GM19397 (cell line): ENCODE data around the gene RFX3.
"Not testable (repeated sequence)": the region's sequence is repeated elsewhere in the genome, so short reads cannot be mapped to it uniquely, and the experiment has no call there.

ENCODE experiments used
- ATAC-seq: cut with Tn5 transposase; IDR thresholded peaks from one replicate; pipeline ENCODE4 v1.9.1; 2021; ENCODE audit warnings: mild to moderate bottlenecking, moderate library complexity; ENCODE audit not compliant: unreplicated experiment

Gene RFX3

DNA sequence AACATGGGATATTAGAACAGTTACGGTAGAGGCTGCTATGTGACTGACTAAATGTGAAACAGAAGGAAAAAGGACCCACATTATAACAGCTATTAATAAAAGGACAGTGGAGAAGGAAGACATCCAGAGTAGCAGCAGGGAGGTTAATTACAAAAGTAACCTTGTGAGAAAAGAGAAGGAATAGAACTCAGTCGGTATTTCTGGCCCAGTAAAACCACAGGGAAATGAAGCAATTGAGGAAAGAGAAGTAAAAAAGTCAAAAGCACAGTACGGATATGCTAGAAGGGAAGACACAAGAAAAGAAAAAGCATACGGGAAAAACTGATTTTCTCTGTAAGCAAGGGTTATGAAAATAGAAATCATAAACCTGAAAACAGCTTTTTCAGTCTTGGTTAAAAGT, 164.7 kb downstream of the RFX3 start:
- ATAC-seq = no peak

DNA sequence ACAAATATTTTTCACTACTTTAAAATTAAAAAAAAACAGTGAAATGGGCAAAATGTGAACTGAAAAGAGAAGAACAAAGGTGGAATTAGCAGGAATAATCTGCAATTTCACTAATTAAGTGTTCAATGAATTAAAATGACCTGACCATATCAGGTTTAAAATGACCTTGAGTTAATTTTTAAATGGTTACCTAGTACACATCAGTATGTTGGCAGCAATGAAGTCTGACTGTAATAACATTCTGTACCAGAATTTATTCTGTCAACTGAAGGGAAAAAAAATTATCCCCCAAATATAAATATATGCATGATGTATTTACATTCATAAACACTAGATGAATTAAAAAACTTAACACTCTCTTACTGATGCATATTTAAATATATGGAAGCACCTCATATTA, 165.6 kb downstream of the RFX3 start:
- ATAC-seq = no peak

- no peak for ATAC-seq
Measured at GRCh38 chr9:3359778-3360177, 166.0 kb downstream of the RFX3 start.

DNA sequence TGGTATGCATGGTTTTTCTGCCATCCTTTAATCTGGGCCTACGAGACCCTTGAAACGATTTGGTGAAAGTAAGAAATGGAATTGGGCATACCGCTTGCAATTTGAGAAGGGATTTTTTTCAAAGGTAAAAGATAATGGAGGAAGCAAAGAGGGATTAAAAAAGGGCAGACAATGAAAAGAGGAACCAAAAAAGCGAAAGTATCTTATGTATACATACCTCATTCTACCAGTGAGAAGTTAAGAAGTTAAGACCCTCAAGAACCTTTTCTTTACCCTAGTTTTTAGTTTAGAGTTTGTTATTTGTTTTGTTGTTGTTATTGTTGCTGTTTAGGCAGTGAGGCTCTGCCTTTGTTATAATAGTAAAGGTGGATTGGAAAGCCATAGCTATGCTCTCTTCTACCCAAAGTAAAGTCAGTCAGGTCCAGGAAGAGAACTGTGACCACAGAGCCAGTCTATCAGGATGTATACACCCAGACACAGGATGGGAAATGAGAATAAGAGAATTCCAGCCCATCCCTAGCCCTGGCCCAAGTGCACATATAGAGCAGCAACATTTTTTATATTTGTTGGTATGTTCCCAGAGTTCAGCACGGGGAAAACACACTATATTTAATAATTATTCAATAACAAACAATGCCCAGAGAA, 166.6 kb downstream of the RFX3 start:
- no peak for ATAC-seq

DNA sequence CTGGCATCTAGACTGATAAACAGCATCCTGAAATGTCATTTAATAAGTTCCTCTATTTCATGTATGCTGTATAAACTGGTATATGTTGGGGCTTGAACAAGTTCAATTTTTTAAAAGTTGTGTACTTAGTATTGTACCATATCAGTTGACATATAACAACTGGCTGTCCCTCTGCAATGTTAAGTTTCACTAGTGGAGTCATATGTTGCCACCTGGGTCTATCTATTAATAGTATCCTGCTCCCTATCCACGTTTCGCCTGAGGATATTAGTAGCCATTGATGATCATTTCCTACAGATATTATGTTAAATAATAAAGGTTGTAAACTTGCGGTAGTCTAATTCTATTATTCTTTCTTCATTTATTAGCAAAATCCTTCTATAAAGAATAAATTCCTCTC, 177.6 kb downstream of the RFX3 start:
- ATAC-seq = no peak

DNA sequence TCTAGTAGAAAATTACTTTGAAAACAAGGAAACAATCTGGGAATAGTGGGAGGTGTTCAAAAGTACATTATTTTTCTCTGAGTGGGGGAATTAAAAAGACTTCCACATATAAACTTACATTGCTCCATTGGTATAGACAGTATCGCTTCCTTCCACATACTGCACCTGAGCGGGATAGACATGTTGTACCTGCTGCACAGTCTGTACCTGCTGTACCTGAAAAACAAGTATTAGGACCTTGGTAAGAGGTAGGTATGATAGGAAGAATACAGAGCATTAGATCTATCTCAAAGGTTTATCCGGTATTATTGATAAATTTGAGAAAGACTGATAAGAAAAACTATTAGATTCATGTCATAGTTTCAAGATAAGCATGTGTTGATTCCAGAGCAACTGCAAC, 179.3 kb downstream of the RFX3 start:
- ATAC-seq = no peak

DNA sequence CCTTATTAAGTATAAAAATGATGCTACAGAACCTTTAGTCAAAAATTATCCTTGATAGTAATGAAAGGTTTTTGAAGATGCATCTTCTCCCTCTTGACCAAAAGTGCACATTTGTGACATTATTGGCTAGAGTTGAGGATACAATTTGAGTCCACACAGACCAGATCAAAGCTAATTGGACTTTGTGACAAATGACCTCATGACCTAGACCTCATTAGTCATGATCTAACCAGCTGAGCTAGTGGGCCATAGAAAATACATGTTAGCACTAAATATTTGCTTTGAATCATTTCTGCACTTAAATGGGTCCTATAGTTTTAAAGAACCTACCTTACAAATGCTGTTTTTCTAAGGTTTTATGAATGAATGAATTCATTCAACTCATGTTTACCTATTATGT, 182.1 kb downstream of the RFX3 start:
- no peak for ATAC-seq

DNA sequence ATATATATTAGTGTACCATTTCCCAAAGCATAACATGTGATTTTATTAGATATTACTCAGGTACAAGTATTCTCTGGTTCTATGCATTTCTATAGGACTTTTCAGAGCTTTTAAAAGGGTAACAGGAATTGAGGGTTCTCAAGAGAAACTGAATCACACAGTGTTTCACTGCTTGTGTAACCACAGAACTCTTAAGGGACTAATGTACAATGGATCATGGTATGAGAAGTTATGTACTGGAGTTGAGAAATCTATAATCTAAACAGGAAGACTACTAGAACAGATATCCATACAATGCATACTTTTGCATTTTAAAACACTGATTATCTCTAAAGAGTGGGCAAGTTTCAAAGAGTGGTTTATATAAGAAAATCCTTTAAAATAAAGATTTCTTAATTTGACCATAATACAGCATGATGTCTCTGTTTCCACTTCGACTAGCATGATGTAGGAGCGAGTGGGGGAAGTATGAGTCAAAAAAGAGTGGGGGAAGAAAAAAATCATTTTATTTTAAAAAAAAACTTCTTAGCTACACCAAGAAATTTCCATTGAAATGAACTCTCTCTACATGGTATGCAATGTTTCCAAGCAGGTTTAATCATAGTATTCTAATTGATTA, 183.5 kb downstream of the RFX3 start:
- no peak for ATAC-seq

DNA sequence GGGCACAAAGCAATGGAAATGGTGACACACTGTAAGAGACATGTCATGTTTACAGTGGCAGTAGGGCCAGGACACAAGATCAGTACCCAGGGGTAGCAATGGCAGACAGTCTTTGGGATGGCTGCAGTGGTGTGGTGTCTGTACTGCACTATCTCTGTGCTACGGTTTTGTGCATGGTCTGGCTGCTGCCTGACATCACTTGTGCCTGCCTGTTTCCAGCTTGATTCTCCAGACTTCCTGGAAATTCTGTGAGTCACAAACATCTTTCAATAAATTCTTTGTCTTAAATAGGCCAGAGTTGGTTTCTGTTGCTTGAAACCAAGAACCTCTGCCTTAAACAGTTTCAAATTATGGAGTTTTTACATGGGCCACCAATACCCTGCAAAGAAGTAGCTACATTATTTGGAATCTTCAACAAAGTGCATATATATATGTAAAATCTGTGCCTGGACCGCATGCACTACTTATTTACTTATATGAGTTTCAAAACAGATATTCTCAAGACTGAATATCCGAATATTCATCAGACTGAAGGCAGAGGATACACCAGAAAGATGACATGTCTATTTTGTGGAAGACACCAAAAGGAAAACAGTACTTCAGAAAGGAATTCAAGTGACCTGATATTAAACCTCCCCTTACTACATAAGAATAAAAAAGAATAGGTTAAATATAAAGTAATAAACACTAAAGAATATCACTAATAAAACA, 188.1 kb downstream of the RFX3 start:
- no peak for ATAC-seq

GRCh38 chr9:3336951-3337350, 188.8 kb downstream of the RFX3 start:
- no peak for ATAC-seq

DNA sequence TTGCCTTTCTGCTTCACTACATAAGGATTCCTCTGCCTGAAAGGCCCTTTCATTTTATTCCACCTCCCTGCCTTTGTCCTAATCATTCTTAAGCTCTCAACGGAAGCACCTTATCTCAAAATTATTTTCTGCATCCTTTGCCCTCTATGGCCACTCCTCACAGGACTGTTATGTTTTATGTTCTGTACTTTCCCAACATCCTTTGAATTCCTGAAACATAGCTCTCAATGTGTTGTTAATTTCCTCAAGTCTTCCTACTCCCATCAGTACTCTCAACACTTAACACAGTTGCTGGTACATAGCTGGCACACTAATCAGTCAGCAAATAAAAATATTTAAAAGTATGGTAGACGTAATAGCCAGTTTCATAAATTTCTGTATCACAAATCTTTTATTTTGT, 193.0 kb downstream of the RFX3 start:
- no peak for ATAC-seq

- no peak for ATAC-seq
Measured at GRCh38 chr9:3331801-3332200, 194.0 kb downstream of the RFX3 start.

GRCh38 chr9:3330792-3331420, 194.9 kb downstream of the RFX3 start:
- ATAC-seq = no peak

DNA sequence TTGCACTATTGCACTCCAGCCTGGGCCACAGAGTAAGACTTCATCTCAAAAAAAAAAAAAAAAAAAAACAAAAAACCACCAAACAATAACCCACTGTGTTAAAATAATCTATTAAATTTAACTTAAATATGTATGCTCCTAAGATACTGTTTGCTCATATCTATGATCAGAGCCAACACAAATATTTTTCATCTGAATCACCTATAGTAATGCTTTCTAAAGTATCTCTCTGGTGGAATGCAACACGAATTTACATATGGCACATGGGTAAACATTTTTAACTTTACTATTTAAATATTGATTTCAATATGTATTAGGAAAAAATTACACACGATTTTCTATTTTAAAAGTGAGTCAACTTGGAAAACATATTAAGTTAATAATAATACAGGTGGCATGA, 196.4 kb downstream of the RFX3 start:
- no peak for ATAC-seq

GRCh38 chr9:3323714-3324113, 202.1 kb downstream of the RFX3 start:
- no peak for ATAC-seq

DNA sequence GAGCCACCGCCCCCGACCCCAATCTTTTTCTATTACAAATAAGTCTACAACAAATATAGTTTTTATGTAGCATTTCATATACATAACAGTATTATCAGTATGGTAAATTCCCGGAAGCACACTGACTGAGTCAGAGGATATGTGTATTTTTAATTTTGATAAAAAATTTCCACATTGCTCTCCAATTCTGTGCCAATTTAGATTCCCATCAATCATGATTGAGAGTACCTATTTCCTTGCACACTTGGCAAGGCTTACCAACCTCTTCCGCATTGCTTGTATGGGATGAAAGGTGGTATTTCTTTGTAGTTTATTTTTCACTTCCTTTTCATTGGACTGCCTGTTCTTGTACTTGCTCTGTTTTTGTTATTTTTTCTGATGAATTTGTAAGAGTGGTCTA, 204.6 kb downstream of the RFX3 start:
- no peak for ATAC-seq

DNA sequence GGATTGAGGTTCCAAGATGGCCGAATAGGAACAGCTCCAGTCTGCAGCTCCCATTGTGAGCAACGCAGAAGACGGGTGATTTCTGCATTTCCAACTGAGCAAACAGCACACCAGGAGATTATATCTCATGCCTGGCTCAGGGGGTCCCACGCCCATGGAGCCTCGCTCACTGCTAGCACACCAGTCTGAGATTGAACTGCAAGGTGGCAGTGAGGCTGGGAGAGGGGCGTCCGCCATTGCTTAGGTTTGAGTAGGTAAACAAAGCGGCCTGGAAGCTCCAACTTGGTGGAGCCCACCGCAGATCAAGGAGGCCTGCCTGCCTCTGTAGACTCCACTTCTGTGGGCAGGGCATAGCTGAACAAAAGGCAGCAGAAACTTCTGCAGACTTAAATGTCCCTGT, 213.2 kb downstream of the RFX3 start:
- not testable (repeated sequence) for ATAC-seq

GRCh38 chr9:3308609-3309008, 217.2 kb downstream of the RFX3 start:
- no peak for ATAC-seq

DNA sequence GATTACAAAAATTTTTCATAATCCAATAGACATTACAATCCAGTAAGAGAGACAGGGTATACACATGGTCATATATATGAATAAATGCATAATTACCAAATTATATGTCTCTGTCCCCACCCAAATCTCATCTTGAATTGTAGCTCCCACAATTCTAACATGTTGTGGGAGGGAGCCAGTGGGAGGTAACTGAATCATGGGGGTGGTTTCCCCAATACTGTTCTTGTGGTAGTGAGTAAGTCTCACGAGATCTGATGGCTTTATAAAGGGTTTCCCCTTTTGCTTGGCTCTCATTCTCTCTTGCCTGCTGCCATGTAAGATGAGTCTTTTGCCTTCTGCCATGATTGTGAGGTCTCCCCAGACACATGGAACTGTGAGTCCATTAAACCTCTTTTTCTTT, 221.4 kb downstream of the RFX3 start:
- ATAC-seq = not testable (repeated sequence)

DNA sequence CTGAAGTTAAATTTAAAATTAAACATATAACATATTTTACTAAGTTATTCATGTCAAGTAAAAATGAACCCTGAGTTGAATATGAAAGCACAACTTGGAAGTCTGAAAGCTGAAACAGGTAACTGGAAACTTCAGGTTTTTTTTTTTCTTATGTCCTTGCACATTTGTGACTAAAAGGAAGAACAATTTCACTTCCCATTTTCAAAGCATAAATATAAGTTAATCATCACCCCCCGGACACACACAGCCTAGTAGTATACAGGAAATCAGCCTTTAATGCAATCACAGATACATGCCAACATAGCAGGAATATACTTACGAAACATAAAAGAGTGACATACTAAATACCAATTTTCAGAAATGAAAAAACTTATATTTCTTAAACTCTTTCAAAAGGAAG, 225.9 kb downstream of the RFX3 start:
- ATAC-seq = peak; percentile 93

- no peak for ATAC-seq
Measured at GRCh38 chr9:3296536-3296935, 229.3 kb downstream of the RFX3 start.

DNA sequence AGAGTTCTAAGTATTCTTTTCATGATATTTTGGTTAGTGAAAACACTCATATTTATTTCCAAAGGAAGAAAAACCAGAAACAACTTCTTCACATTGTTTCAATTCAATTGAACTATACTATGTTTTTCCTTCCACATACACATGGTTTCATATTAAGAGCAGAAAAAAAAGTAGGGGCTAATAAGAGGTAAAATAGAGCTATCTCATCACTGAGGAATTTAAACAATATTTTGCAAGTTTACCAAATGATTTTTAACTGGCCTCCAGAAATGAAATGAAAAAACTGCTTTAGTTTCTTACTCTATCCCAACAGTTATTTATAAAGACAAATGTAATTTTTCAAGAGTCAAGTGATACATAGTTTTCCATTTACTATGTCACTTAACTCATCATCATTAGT, 233.5 kb downstream of the RFX3 start:
- ATAC-seq = no peak
